Nephron (organoid): ENCODE data around the gene CABP2.
"Not testable (repeated sequence)": the region's sequence is repeated elsewhere in the genome, so short reads cannot be mapped to it uniquely, and the experiment has no call there.

Source experiments
- H3K27ac Mint-ChIP-seq, 3 experiments: 2 replicates each; pipeline ENCODE4 v1.8.0; 2020; ENCODE audit warnings: mixed read lengths in 3 of 3, mild to moderate bottlenecking in 2 of 3, moderate library complexity in 1 of 3
- H3K27me3 Mint-ChIP-seq: 2 replicates; pipeline ENCODE4 v1.8.0; 2021; ENCODE audit warnings: low read depth, mild to moderate bottlenecking, moderate library complexity, mixed read lengths
- H3K36me3 Mint-ChIP-seq: 2 replicates; pipeline ENCODE4 v1.8.0; 2020; ENCODE audit warnings: low read depth, mixed read lengths
- H3K4me1 Mint-ChIP-seq: 2 replicates; pipeline ENCODE4 v1.8.0; 2020; ENCODE audit warnings: mixed read lengths
- H3K4me3 Mint-ChIP-seq, 3 experiments: 2 replicates each; pipeline ENCODE4 v1.8.0; 2020; ENCODE audit warnings: mild to moderate bottlenecking in 3 of 3, mixed read lengths in 3 of 3, moderate library complexity in 2 of 3
- H3K9me3 Mint-ChIP-seq: 2 replicates; pipeline ENCODE4 v1.8.0; 2020; ENCODE audit warnings: mixed read lengths
- TF ChIP-seq, protein P1 (sequence below), 3 experiments: fragments of 200-600 bp; sonication (generic); IDR thresholded peaks; one replicate each; pipeline ENCODE4 v1.5.0; 2021; ENCODE audit warnings: antibody characterized with exemption in 3 of 3; ENCODE audit not compliant: unreplicated experiment in 3 of 3

CABP2 gene

DNA sequence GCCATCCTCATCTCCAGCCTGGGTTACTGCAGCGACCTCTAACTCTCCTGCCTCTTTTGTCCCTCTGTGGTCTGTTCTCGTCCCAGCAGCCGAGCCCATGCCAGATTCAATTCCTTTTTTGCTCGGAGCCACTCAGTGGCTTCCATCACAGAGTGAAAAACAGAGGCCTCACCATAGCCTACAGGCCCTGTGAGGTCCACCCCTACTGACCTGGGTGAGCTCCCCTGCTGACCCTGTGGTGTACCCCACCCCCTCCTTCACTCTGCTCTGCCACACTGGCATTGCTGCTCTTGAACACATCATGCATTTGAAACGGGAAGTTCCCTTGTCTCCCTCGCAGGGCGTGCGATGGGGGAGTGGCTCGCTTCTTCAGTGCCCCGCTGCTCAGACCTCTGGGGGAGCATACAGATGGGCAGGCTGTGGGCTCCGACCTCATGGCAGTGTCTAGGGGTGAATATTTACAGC, 38.4 kb downstream of the CABP2 start:
- Mint-ChIP-seq H3K4me3 (peak overlapping the region; percentile 89 to 98 (median 90)), H3K4me1 (peaks cover 36% of the 10 kb centered on the region), H3K27me3 (no peaks in the 10 kb centered on the region), H3K9me3 (no peaks in the 10 kb centered on the region), H3K27ac (peak overlapping the region in 2 of 3 experiments; percentile 31 to 92), H3K36me3 (peaks cover 26% of the 10 kb centered on the region)
- TF ChIP-seq, protein P1, sequence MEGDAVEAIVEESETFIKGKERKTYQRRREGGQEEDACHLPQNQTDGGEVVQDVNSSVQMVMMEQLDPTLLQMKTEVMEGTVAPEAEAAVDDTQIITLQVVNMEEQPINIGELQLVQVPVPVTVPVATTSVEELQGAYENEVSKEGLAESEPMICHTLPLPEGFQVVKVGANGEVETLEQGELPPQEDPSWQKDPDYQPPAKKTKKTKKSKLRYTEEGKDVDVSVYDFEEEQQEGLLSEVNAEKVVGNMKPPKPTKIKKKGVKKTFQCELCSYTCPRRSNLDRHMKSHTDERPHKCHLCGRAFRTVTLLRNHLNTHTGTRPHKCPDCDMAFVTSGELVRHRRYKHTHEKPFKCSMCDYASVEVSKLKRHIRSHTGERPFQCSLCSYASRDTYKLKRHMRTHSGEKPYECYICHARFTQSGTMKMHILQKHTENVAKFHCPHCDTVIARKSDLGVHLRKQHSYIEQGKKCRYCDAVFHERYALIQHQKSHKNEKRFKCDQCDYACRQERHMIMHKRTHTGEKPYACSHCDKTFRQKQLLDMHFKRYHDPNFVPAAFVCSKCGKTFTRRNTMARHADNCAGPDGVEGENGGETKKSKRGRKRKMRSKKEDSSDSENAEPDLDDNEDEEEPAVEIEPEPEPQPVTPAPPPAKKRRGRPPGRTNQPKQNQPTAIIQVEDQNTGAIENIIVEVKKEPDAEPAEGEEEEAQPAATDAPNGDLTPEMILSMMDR (IDR thresholded peaks at IDR 0.05; ENCODE audit: unreplicated experiment in 3 of 3), result no peak

DNA sequence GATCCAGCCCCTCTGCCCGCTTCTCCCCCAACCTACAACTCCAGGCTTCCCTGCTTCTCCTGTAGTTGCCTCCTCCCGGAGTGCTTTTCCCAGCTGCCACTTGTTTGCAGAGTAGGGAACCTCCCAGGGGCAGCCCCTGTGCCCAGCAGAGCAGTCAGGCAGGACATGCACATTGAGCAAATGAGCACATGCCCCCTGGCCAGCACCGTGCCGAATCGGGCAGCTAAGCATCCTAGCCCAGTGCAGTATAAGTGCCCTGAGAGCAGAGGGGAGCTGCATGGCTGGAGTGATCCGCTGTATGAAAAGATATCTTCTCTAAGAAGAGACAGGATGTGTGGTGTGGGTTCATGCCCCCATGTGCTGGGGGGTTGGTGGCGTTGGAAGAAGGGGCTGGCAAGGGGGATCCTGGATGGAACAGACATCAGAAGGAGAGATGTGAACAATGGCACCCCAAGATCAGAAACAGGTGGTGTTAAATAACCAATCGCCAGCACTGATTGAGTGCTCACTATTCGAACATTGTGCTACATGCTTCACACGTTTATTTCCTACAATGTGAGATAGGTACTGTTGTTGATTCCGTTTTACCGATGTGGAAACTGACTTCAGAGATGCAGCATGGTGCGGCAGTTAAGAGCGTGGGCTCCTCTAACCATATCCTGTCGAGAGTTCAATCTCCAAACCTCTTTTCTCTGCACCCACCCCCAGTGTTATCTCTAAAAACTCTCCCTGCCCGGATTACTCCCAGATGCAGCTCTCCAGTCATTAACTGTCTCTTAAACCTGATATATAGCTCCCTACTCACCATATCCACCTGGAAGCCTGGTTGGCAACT, 39.2 kb downstream of the CABP2 start:
- H3K27ac Mint-ChIP-seq, result peak overlapping the region; percentile 8 to 92 (median 31)
- peaks cover 21% of the 10 kb centered on the region for H3K36me3 Mint-ChIP-seq
- H3K4me1 Mint-ChIP-seq, result peaks cover 36% of the 10 kb centered on the region
- peaks cover 3% of the 10 kb centered on the region for H3K27me3 Mint-ChIP-seq
- TF ChIP-seq, protein P1 (IDR thresholded peaks at IDR 0.05; ENCODE audit: unreplicated experiment in 3 of 3), result no peak
- H3K9me3 Mint-ChIP-seq, result no peaks in the 10 kb centered on the region
- H3K4me3 Mint-ChIP-seq, result peak overlapping the region; percentile 89 to 98 (median 90)

DNA sequence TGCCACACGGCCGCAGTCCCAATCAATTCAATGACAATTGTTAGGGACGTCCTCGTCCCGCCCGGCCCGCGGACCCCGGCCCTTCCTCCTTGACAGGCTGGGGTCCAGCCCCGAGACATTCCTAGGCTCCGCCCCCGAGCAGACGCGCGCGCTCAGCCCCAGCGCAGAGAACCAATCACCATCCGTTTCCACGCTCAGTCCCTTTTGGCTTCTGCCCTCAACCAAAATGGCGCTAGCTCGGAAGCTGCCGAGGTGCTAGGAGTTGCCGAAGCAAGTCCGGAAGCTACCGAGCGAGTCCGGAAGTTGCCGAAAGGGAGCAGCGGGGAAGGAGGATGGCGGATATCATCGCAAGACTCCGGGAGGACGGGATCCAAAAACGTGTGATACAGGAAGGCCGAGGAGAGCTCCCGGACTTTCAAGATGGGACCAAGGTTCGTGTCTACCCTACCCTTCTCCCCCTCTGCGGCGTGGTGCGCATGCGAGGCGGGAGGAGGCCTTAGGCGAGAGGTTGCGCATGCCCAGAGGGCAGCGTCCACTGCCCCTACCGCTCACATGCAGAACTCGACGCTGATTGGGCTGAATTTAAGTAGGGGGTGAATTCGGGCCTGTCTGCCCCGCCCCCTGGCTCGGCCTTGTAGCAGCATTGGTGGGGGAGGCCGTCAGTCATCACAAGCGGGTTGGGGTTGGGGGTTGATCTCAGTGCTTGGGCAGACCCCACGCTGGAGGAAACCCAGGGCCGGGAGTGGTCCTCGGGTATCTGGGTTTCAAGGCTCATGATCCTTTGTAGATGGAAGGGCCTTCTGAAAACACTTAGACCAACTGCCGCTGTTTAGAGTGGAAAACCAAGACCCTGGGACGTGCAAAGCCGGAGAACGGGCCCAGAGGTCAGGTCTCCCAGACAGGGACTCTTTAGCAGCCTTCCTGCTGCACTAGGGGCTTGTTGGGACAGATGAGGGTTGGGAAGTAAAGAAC, 40.1 kb downstream of the CABP2 start, which contains the start of gene AIP:
Gene AIP (plus strand): TSS at position 200 of the 972 bp plus-strand sequence. CDS start 133 bp downstream, at position 333.
- Mint-ChIP-seq H3K27ac (peak within 1 kb of the TSS; percentile 92 to 98 (median 96)), H3K4me3 (peak within 1 kb of the TSS; percentile 89 to 98 (median 90)), H3K9me3 (no peaks in the 10 kb centered on the region), H3K4me1 (peaks cover 36% of the 10 kb centered on the region), H3K36me3 (peaks cover 21% of the 10 kb centered on the region), H3K27me3 (peaks cover 5% of the 10 kb centered on the region)
- TF ChIP-seq, protein P1 (IDR thresholded peaks at IDR 0.05; ENCODE audit: unreplicated experiment in 3 of 3), result peak in 1 of 3 experiments; percentile 14

DNA sequence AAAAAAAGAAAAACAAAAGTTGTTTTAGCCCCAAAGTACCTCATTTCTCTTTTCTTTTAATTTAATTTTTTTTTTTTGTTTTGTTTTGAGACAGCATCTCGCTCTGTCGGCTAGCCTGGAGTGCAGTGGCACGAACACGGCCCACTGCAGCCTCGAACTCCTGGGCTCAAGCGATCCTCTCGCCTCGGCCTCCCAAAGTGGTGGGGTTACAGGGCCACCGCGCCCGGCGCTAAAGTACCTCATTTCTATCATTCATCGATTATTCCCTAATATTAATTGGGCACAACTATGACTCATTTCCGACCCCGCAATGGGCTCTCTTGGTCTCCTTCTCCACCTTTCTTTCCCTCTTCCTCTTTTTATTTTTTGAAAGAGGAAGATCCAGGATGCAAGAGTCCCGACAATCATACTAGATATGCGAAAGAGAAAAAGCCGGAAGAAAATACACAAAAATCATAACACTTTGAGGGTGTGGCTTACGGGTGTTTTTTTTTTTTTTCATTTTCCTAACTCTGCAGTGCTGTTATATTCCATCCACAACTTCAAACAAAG, 40.9 kb downstream of the CABP2 start:
- Mint-ChIP-seq H3K4me1 (peaks cover 36% of the 10 kb centered on the region), H3K9me3 (no peaks in the 10 kb centered on the region), H3K4me3 (peak overlapping the region; percentile 89 to 98 (median 90)), H3K27me3 (peaks cover 5% of the 10 kb centered on the region), H3K36me3 (peaks cover 13% of the 10 kb centered on the region), H3K27ac (peak overlapping the region; percentile 92 to 98 (median 96))
- TF ChIP-seq, protein P1 (IDR thresholded peaks at IDR 0.05; ENCODE audit: unreplicated experiment in 3 of 3), result no peak

DNA sequence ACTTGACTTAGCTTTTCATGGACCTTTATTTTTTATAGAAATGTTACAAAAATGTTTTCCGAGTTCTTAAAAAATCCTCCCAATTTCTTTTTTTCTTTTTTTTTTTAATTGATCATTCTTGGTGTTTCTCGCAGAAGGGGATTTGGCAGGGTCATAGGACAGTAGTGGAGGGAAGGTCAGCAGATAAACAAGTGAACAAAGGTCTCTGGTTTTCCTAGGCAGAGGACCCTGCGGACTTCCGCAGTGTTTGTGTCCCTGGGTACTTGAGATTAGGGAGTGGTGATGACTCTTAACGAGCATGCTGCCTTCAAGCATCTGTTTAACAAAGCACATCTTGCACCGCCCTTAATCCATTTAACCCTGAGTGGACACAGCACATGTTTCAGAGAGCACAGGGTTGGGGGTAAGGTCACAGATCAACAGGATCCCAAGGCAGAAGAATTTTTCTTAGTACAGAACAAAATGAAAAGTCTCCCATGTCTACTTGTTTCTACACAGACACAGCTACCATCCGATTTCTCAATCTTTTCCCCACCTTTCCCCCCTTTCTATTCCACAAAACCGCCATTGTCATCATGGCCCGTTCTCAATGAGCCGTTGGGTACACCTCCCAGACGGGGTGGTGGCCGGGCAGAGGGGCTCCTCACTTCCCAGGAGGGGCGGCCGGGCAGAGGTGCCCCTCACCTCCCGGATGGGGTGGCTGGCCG, 45.7 kb downstream of the CABP2 start:
- not testable (repeated sequence) for H3K4me3 Mint-ChIP-seq, H3K4me1 Mint-ChIP-seq, H3K36me3 Mint-ChIP-seq, H3K27ac Mint-ChIP-seq, H3K27me3 Mint-ChIP-seq, H3K9me3 Mint-ChIP-seq

DNA sequence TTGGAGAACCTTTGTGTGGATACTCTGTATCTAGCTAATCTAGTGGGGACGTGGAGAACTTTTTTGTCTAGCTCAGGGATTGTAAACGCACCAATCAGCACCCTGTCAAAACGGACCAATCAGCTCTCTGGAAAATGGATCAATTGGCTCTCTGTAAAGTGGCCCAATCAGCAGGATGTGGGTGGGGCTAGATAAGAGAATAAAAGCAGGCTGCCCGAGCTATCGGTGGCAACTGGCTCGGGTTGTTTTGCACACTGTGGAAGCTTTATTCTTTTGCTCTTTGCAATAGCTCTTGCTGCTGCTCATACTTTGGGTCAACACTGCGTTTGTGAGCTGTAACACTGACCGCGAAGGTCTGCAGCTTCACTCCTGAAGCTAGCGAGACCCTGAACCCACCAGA, 46.6 kb downstream of the CABP2 start:
- not testable (repeated sequence) for H3K9me3 Mint-ChIP-seq, H3K27me3 Mint-ChIP-seq, H3K27ac Mint-ChIP-seq, H3K4me3 Mint-ChIP-seq, H3K36me3 Mint-ChIP-seq, H3K4me1 Mint-ChIP-seq
